Measurements from ENCODE around the gene ZNF582. TPM values are rescaled to one million over a fixed set of nuclear protein-coding genes. Genes with fewer than 3 reads are reported as not detected.

ZNF582 gene
- total and polyA plus RNA-seq, 2 donors (not counting 3 experiments of a cell fraction or from before 2014, with no cell fraction given): 2.5 to 2.9 TPM

GRCh38 chr19:56367829-56368711 lies 25.3 kb downstream of the ZNF582 start:
- Histone ChIP-seq H3K4me2 (ENCODE audit: insufficient read depth, low read length) (peak overlapping the region; percentile 95), H3K9me1 (replicated peaks; ENCODE audit: control insufficient read depth, extremely low read depth, insufficient read depth, low read length) (no peaks in the 10 kb centered on the region), H2AFZ (ENCODE audit: low read depth, low read length) (peak overlapping the region; percentile 75), H3K4me1 (ENCODE audit: control insufficient read depth, extremely low read depth, insufficient read depth, low read length) (peaks cover 7% of the 10 kb centered on the region), H3K4me3 (replicated peaks in 1 of 3; ENCODE audit: insufficient read depth in 1 of 3, low read depth in 1 of 3, low read length in 3 of 3) (peak overlapping the region; percentile 29 to 89 (median 88)), H3K36me3 (ENCODE audit: control insufficient read depth in 2 of 2, extremely low read depth in 1 of 2, insufficient read depth in 2 of 2, low read length in 2 of 2) (peaks cover 0 to 2% of the 10 kb centered on the region in 2 experiments), H3K9me3 (replicated peaks; ENCODE audit: control insufficient read depth, insufficient read depth, low read length) (no peaks in the 10 kb centered on the region), H3K27ac (ENCODE audit: insufficient read depth, low read depth, low read length) (peak overlapping the region; percentile 7), H4K20me1 (replicated peaks; ENCODE audit: control insufficient read depth, extremely low read depth, insufficient read depth, low read length) (no peaks in the 10 kb centered on the region), H3K9ac (replicated peaks; ENCODE audit: extremely low read depth, insufficient read depth, low read length) (peak overlapping the region; percentile 77), H3K27me3 (ENCODE audit: control insufficient read depth in 2 of 2, insufficient read depth in 2 of 2, low read length in 2 of 2) (no peaks in the 10 kb centered on the region), H3K79me2 (ENCODE audit: control insufficient read depth, insufficient read depth, low read length) (no peaks in the 10 kb centered on the region)
- intact Hi-C loops (cut with micrococcal nuclease): loop anchor here (1.0 to 2.0 kb wide), 3 partner anchors 25 to 53 kb away; partner anchors contain the start of genes ZNF582, ZNF583 and ZSCAN5A
- ChIA-PET CTCF (interaction anchor here (0.7 to 2.7 kb wide), 7 partner anchors 13 to 115 kb away, joined by 3 to 14 read pairs (median 5); partner anchors contain the start of gene ZNF582), POLR2A (no interaction called here)
- dilution Hi-C loops (cut with MboI; ENCODE audit: extremely low pct_ligation_motif_present, low sequenced_read_pairs): no loop called here
- TSS peak; percentile 46 for BruUV-seq (replicated peaks)
- FAIRE-seq (peak; percentile 93), DNase-seq (ENCODE audit: low read depth, low spot score) (peak; percentile 98)
- TF ChIP-seq MYC (IDR thresholded peaks at IDR 0.05; ENCODE audit: low read depth, low read length) (no peak), MAX (IDR thresholded peaks at IDR 0.05; ENCODE audit: insufficient read depth, insufficient read length) (peak; percentile 62), POLR2A (IDR thresholded peaks at IDR 0.05; ENCODE audit: low read depth, low read length) (peak; percentile 64), POLR2AphosphoS5 (IDR thresholded peaks at IDR 0.05; ENCODE audit: insufficient read depth, low read depth, low read length) (peak; percentile 75)

GRCh38 chr19:56360841-56361240 lies 32.5 kb downstream of the ZNF582 start:
- no peak overlapping the region for H3K4me3 ChIP-seq (replicated peaks in 1 of 3; ENCODE audit: insufficient read depth in 1 of 3, low read depth in 1 of 3, low read length in 3 of 3)
- H3K27me3 ChIP-seq (ENCODE audit: control insufficient read depth in 2 of 2, insufficient read depth in 2 of 2, low read length in 2 of 2): no peaks in the 10 kb centered on the region
- H3K79me2 ChIP-seq (ENCODE audit: control insufficient read depth, insufficient read depth, low read length): no peaks in the 10 kb centered on the region
- FAIRE-seq: no peak
- dilution Hi-C loops (cut with MboI; ENCODE audit: extremely low pct_ligation_motif_present, low sequenced_read_pairs): no loop called here
- H3K4me2 ChIP-seq (ENCODE audit: insufficient read depth, low read length): no peak overlapping the region
- H3K4me1 ChIP-seq (ENCODE audit: control insufficient read depth, extremely low read depth, insufficient read depth, low read length): no peaks in the 10 kb centered on the region
- no peak overlapping the region for H3K27ac ChIP-seq (ENCODE audit: insufficient read depth, low read depth, low read length)
- H3K9ac ChIP-seq (replicated peaks; ENCODE audit: extremely low read depth, insufficient read depth, low read length): no peak overlapping the region
- POLR2A ChIA-PET: no interaction called here
- H4K20me1 ChIP-seq (replicated peaks; ENCODE audit: control insufficient read depth, extremely low read depth, insufficient read depth, low read length): no peaks in the 10 kb centered on the region
- H3K9me1 ChIP-seq (replicated peaks; ENCODE audit: control insufficient read depth, extremely low read depth, insufficient read depth, low read length): no peaks in the 10 kb centered on the region
- intact Hi-C loops (cut with micrococcal nuclease): no loop called here
- H3K9me3 ChIP-seq (replicated peaks; ENCODE audit: control insufficient read depth, insufficient read depth, low read length): no peaks in the 10 kb centered on the region
- TF ChIP-seq FOS (IDR thresholded peaks at IDR 0.05; ENCODE audit: borderline replicate concordance, insufficient read depth, low read length) (no peak), MYC (IDR thresholded peaks at IDR 0.05; ENCODE audit: low read depth, low read length) (no peak), POLR2AphosphoS5 (IDR thresholded peaks at IDR 0.05; ENCODE audit: insufficient read depth, low read depth, low read length) (no peak), MAX (IDR thresholded peaks at IDR 0.05; ENCODE audit: insufficient read depth, insufficient read length) (no peak)
- H3K36me3 ChIP-seq (ENCODE audit: control insufficient read depth in 2 of 2, extremely low read depth in 1 of 2, insufficient read depth in 2 of 2, low read length in 2 of 2): no peaks in the 10 kb centered on the region
- no peak overlapping the region for H2AFZ ChIP-seq (ENCODE audit: low read depth, low read length)
- no peak for DNase-seq (ENCODE audit: low read depth, low spot score)
- CTCF ChIA-PET: no interaction called here
- BruUV-seq (replicated peaks): no TSS peak

All from endothelial cell of umbilical vein (primary cell).